ENCODE results near the gene SOX1. TPM values are rescaled to one million over a fixed set of nuclear protein-coding genes. Genes with fewer than 3 reads are reported as not detected.

The SOX1 gene
- total RNA-seq, 1 donor, result not detected

GRCh38 chr13:112065867-112066623 is 904 bp upstream of the SOX1 start:
- no peak overlapping the region for H3K4me3 ChIP-seq (ENCODE audit: low read depth, low read length)
- no peak for DNase-seq (ENCODE audit: low read depth)
- no peak for TF ChIP-seq CTCF (IDR thresholded peaks at IDR 0.05; ENCODE audit: insufficient read depth, low read depth, low read length)

- peak; percentile 3 for DNase-seq (ENCODE audit: low read depth)
- no peak for TF ChIP-seq CTCF (IDR thresholded peaks at IDR 0.05; ENCODE audit: insufficient read depth, low read depth, low read length)
- no peak overlapping the region for H3K4me3 ChIP-seq (ENCODE audit: low read depth, low read length)
Measured at GRCh38 chr13:112066624-112067004, 335 bp upstream of the SOX1 start.

- TF ChIP-seq CTCF (IDR thresholded peaks at IDR 0.05; ENCODE audit: insufficient read depth, low read depth, low read length), result no peak
- DNase-seq (ENCODE audit: low read depth), result no peak
- no peak overlapping the region for H3K4me3 ChIP-seq (ENCODE audit: low read depth, low read length)
Measured at GRCh38 chr13:112067871-112068539, 1.1 kb downstream of the SOX1 start.

- DNase-seq (ENCODE audit: low read depth), result no peak
- TF ChIP-seq CTCF (IDR thresholded peaks at IDR 0.05; ENCODE audit: insufficient read depth, low read depth, low read length), result no peak
- no peak overlapping the region for H3K4me3 ChIP-seq (ENCODE audit: low read depth, low read length)
Measured at GRCh38 chr13:112068540-112069060, 1.7 kb downstream of the SOX1 start.

- no peak for DNase-seq (ENCODE audit: low read depth)
Measured at GRCh38 chr13:112069061-112069844, 2.3 kb downstream of the SOX1 start.

More at GRCh38 chr13:112069061-112069844, 2.3 kb downstream of the SOX1 start:
- TF ChIP-seq CTCF (IDR thresholded peaks at IDR 0.05; ENCODE audit: insufficient read depth, low read depth, low read length), result no peak
- no peak overlapping the region for H3K4me3 ChIP-seq (ENCODE audit: low read depth, low read length)
